Muscle of back (tissue), 11 donors: Measurements from ENCODE around the gene ADGRA3. TPM values are rescaled to one million over a fixed set of nuclear protein-coding genes. Genes with fewer than 3 reads are reported as not detected.

Source experiments
- DNase-seq, 3 donors: peaks; one replicate each; pipeline versions ENCODE4 v3.0.0 to v3.0.0-alpha.2; 2013
- polyA plus RNA-seq, 10 donors: library from polyadenylated mRNA; unstranded; fragments of 120-200 nt; gene quantifications; one replicate each; pipeline ENCODE4 v1.2.1, GENCODE V29; 2013; ENCODE audit not compliant: insufficient read length in 10 of 10

The ADGRA3 gene
- polyA plus RNA-seq, 10 donors = 42.7 to 72.0 (median 55.0) TPM

GRCh38 chr4:22363787-22364186 lies 152.1 kb downstream of the ADGRA3 start:
- DNase-seq = no peak

- DNase-seq = peak in 1 of 3 donors; percentile 14
Measured at GRCh38 chr4:22363036-22363435, 152.8 kb downstream of the ADGRA3 start.

GRCh38 chr4:22356987-22357596 lies 158.8 kb downstream of the ADGRA3 start:
- peak in 1 of 3 donors; percentile 5 for DNase-seq

GRCh38 chr4:22348410-22348809 lies 167.5 kb downstream of the ADGRA3 start:
- DNase-seq = peak in 1 of 3 donors; percentile 38

- DNase-seq = peak in 2 of 3 donors; percentile 4 to 16
Measured at GRCh38 chr4:22345678-22346077, 170.2 kb downstream of the ADGRA3 start.

- DNase-seq = no peak
Measured at GRCh38 chr4:22345055-22345454, 170.8 kb downstream of the ADGRA3 start.

- DNase-seq = no peak
Measured at GRCh38 chr4:22343606-22344005, 172.3 kb downstream of the ADGRA3 start.

GRCh38 chr4:22339491-22339890 lies 176.4 kb downstream of the ADGRA3 start:
- DNase-seq = no peak

- no peak for DNase-seq
Measured at GRCh38 chr4:22338796-22339195, 177.1 kb downstream of the ADGRA3 start.

Other genes starting within 250 kb of the ADGRA3 start
- gene GBA3, start 176.9 kb upstream of the ADGRA3 start, polyA plus RNA-seq = under 1 TPM in 6 of 10 donors, not detected in 4; 0.11 to 0.65 (median 0.27) TPM